ENCODE data around the gene ARFGAP3. TPM values are rescaled to one million over a fixed set of nuclear protein-coding genes. Genes with fewer than 3 reads are reported as not detected.

The ARFGAP3 gene
- total RNA-seq, 1 experiment from 2014 or later: 16.9 TPM

- Mint-ChIP-seq H3K27ac (no peak overlapping the region), H3K36me3 (no peaks in the 10 kb centered on the region), H3K9me3 (no peaks in the 10 kb centered on the region), H3K27me3 (ENCODE audit: low read depth) (no peaks in the 10 kb centered on the region), H3K4me3 (no peak overlapping the region), H3K4me1 (peaks cover 19% of the 10 kb centered on the region)
- DNase-seq (ENCODE audit: low spot score) (no peak), ATAC-seq (no peak)
- CTCF ChIA-PET: interaction anchor here (0.9 to 2.2 kb wide), 3 partner anchors 23 to 263 kb away, joined by 4 to 7 read pairs (median 5); no protein-coding TSS in a partner anchor
- TF ChIP-seq ELF4 (CRISPR knock-in tag; IDR thresholded peaks at IDR 0.05; ENCODE audit: low read depth): no peak
- TF ChIP-seq MXD4 (CRISPR knock-in tag; IDR thresholded peaks at IDR 0.05; ENCODE audit: borderline replicate concordance): no peak
- TF ChIP-seq ZNF317 (CRISPR knock-in tag; IDR thresholded peaks at IDR 0.05; ENCODE audit: borderline replicate concordance, low read depth): no peak
- no peak for TF ChIP-seq ZNF416 (CRISPR knock-in tag; IDR thresholded peaks at IDR 0.05)
- TF ChIP-seq GRHL2 (CRISPR knock-in tag; IDR thresholded peaks at IDR 0.05; ENCODE audit: insufficient replicate concordance, severe bottlenecking): no peak
- TF ChIP-seq KAT7 (CRISPR knock-in tag; IDR thresholded peaks at IDR 0.05; ENCODE audit: borderline replicate concordance): no peak
- POLR2A ChIA-PET: no interaction called here
Observed at GRCh38 chr22:42797011-42797410, 60.1 kb downstream of the ARFGAP3 start.

- DNase-seq (ENCODE audit: low spot score): no peak
Observed at GRCh38 chr22:42796081-42796480, 61.0 kb downstream of the ARFGAP3 start.

More at GRCh38 chr22:42796081-42796480, 61.0 kb downstream of the ARFGAP3 start:
- no peaks in the 10 kb centered on the region for H3K27me3 Mint-ChIP-seq (ENCODE audit: low read depth)
- POLR2A ChIA-PET: interaction anchor here (0.6 kb wide), 1 partner anchor 48 kb away, joined by 3 read pairs; no protein-coding TSS in a partner anchor
- CTCF ChIA-PET: interaction anchor here (0.9 to 2.2 kb wide), 4 partner anchors 24 to 264 kb away, joined by 4 to 7 read pairs (median 6); partner anchors contain the start of gene POLDIP3
- no peak for TF ChIP-seq CREM (CRISPR knock-in tag; IDR thresholded peaks at IDR 0.05)
- TF ChIP-seq ZNF121 (CRISPR knock-in tag; IDR thresholded peaks at IDR 0.05): no peak
- TF ChIP-seq PRDM15 (CRISPR knock-in tag; IDR thresholded peaks at IDR 0.05): no peak
- no peak for TF ChIP-seq HMGA2 (CRISPR knock-in tag; IDR thresholded peaks at IDR 0.05)
- TF ChIP-seq ZSCAN18 (CRISPR knock-in tag; IDR thresholded peaks at IDR 0.05): no peak
- no peak for TF ChIP-seq HMGXB4 (CRISPR knock-in tag; IDR thresholded peaks at IDR 0.05)
- no peak for TF ChIP-seq FOXP4 (CRISPR knock-in tag; IDR thresholded peaks at IDR 0.05)
- TF ChIP-seq ZNF317 (CRISPR knock-in tag; IDR thresholded peaks at IDR 0.05; ENCODE audit: borderline replicate concordance, low read depth): no peak
- no peak for TF ChIP-seq MAX (CRISPR knock-in tag; IDR thresholded peaks at IDR 0.05)
- H3K36me3 Mint-ChIP-seq: no peaks in the 10 kb centered on the region
- no peaks in the 10 kb centered on the region for H3K9me3 Mint-ChIP-seq
- H3K4me3 Mint-ChIP-seq: no peak overlapping the region
- no peak overlapping the region for H3K27ac Mint-ChIP-seq
- H3K4me1 Mint-ChIP-seq: peaks cover 17% of the 10 kb centered on the region
- no peak for ATAC-seq

All from WTC11 (cell line).